HepG2 (cell line): Measurements from ENCODE around the gene HACD1. TPM values are rescaled to one million over a fixed set of nuclear protein-coding genes. Genes with fewer than 3 reads are reported as not detected.

Source experiments
- ATAC-seq: fragments of 200-7000 bp; cut with Tn5 transposase; 3 replicates; pipeline ENCODE4 v1.9.1; 2020; ENCODE audit warnings: mild to moderate bottlenecking, moderate library complexity
- BruUV-seq: library from RNA; stranded (reverse); fragments of 400-500 nt; replicated peaks from 2 replicates; lab custom pipeline; 2021; lab: Mats Ljungman, UMichigan
- CTCF ChIA-PET: fragments of 300-600 bp; formaldehyde crosslinking; extraction: SDS; loops from one replicate; lab custom pipeline; 2021; ENCODE audit warnings: low total read pairs, inconsistent platforms, low intra/inter-chr PET ratio; lab: Yijun Ruan, JAX
- POLR2A ChIA-PET: fragments of 350-600 bp; sonication (Branson Sonifier 250); formaldehyde crosslinking; loops from one replicate; lab custom pipeline; 2020; ENCODE audit warnings: antibody characterized with exemption, inconsistent platforms; lab: Yijun Ruan, JAX
- DNase-seq: peaks from one replicate; pipeline ENCODE4 v3.0.0-alpha.2; 2015; ENCODE audit warnings: low spot score
- FAIRE-seq: peaks from 3 replicates; lab custom pipeline; 2011; peaks lifted over from hg19 to GRCh38; lab: Jason Lieb, UNC
- H2AFZ ChIP-seq: one replicate; pipeline ENCODE4 v1.6.1; 2011; ENCODE audit warnings: low read length, inconsistent platforms
- H3K27ac ChIP-seq: fragments of 300-600 bp; 3 replicates; pipeline ENCODE4 v1.8.0; 2011; ENCODE audit warnings: mixed run types, mild to moderate bottlenecking, mixed read lengths, low read length, inconsistent platforms; ENCODE audit not compliant: insufficient read depth; ENCODE audit errors: extremely low read length
- H3K27me3 ChIP-seq, 2 experiments: fragments of 200-600 bp in 1 of 2; 2 replicates in 1 of 2; 3 replicates in 1 of 2; pipeline versions ENCODE4 v1.6.0 to v1.8.0; 2011; ENCODE audit warnings: low read length in 2 of 2, mild to moderate bottlenecking in 2 of 2, moderate library complexity in 2 of 2, inconsistent platforms in 1 of 2; ENCODE audit not compliant: insufficient read depth in 2 of 2, control insufficient read depth in 1 of 2
- H3K36me3 ChIP-seq, 2 experiments: fragments of 200-600 bp in 1 of 2; replicated peaks in 1 of 2; 2 replicates in 1 of 2; 3 replicates in 1 of 2; pipeline versions ENCODE4 v1.5.1 to v1.8.0; 2011; ENCODE audit warnings: low read length in 2 of 2, inconsistent platforms in 1 of 2; ENCODE audit not compliant: insufficient read depth in 2 of 2, control insufficient read depth in 1 of 2
- H3K4me1 ChIP-seq: 2 replicates; pipeline ENCODE4 v1.5.1; 2012; ENCODE audit warnings: low read length, inconsistent platforms; ENCODE audit not compliant: insufficient read depth
- H3K4me2 ChIP-seq: 2 replicates; pipeline ENCODE4 v1.6.0; 2011; ENCODE audit warnings: low read depth, low read length, inconsistent platforms
- H3K4me3 ChIP-seq, 3 experiments: fragments of 200-600 bp in 1 of 3; sonication (generic), shearing (Covaris generic) in 1 of 3; replicated peaks in 1 of 3; 2 replicates each; pipeline ENCODE4 v1.5.1; 2011 to 2016; ENCODE audit warnings: low read length in 3 of 3, inconsistent platforms in 2 of 3, low read depth in 2 of 3, mild to moderate bottlenecking in 2 of 3, control low read depth in 1 of 3, mixed read lengths in 1 of 3; ENCODE audit not compliant: insufficient read depth in 1 of 3
- H3K79me2 ChIP-seq: one replicate; pipeline ENCODE4 v1.6.1; 2011; ENCODE audit warnings: low read length, inconsistent platforms; ENCODE audit not compliant: insufficient read depth
- H3K9ac ChIP-seq: 2 replicates; pipeline ENCODE4 v1.6.0; 2011; ENCODE audit warnings: mild to moderate bottlenecking, low read depth, low read length, inconsistent platforms; ENCODE audit not compliant: insufficient read depth
- H3K9me3 ChIP-seq: 2 replicates; pipeline ENCODE4 v1.5.1; 2012; ENCODE audit warnings: mild to moderate bottlenecking, low read length
- H4K20me1 ChIP-seq: 2 replicates; pipeline ENCODE4 v1.6.0; 2011; ENCODE audit warnings: inconsistent platforms, mild to moderate bottlenecking, low read length, moderate library complexity; ENCODE audit not compliant: insufficient read depth
- ARID2 ChIP-seq: sonication (generic); formaldehyde crosslinking; IDR thresholded peaks from 2 replicates; pipeline ENCODE4 v1.8.1; 2022; ENCODE audit warnings: mild to moderate bottlenecking, missing genetic modification reagents, borderline replicate concordance
- ERF ChIP-seq: IDR thresholded peaks from 2 replicates; pipeline ENCODE4 v1.6.1; 2018; ENCODE audit warnings: missing biosample characterization, missing genetic modification reagents
- FUBP1 ChIP-seq: sonication (generic); formaldehyde crosslinking; IDR thresholded peaks from 2 replicates; pipeline ENCODE4 v1.5.1; 2020; ENCODE audit warnings: missing genetic modification reagents, mild to moderate bottlenecking, borderline replicate concordance
- GRHL1 ChIP-seq: sonication (generic); formaldehyde crosslinking; conservative IDR thresholded peaks from 2 replicates; pipeline ENCODE4 v1.8.0; 2022; ENCODE audit warnings: missing genetic modification reagents
- GTF2F1 ChIP-seq: fragments of 150-350 bp; IDR thresholded peaks from 2 replicates; pipeline ENCODE4 v1.6.1; 2014; ENCODE audit warnings: low read length
- JUN ChIP-seq: sonication (generic); formaldehyde crosslinking; IDR thresholded peaks from 2 replicates; pipeline ENCODE4 v1.4.0; 2020; ENCODE audit warnings: mild to moderate bottlenecking, missing genetic modification reagents
- PBX2 ChIP-seq: IDR thresholded peaks from 2 replicates; pipeline ENCODE4 v1.6.1; 2016; ENCODE audit warnings: control low read depth
- PCBP2 ChIP-seq: fragments of 200-400 bp; formaldehyde crosslinking; optimal IDR thresholded peaks from 2 replicates; pipeline ENCODE3; 2018; ENCODE audit warnings: low read length, low read depth; ENCODE audit not compliant: poor library complexity, severe bottlenecking
- POLR2AphosphoS2 ChIP-seq: IDR thresholded peaks from 2 replicates; pipeline ENCODE4 v1.6.1; 2011; ENCODE audit warnings: low read depth, low read length, improper control_type of control experiment
- POLR2G ChIP-seq: fragments of 200-400 bp; formaldehyde crosslinking; IDR thresholded peaks from 2 replicates; pipeline ENCODE4 v1.6.1; 2018; ENCODE audit warnings: mild to moderate bottlenecking, low read depth, low read length, moderate library complexity
- RARG ChIP-seq: sonication (generic); formaldehyde crosslinking; IDR thresholded peaks from 2 replicates; pipeline ENCODE4 v1.4.0; 2020; ENCODE audit warnings: low read depth, mild to moderate bottlenecking, missing genetic modification reagents
- TRIM22 ChIP-seq: fragments of 450-650 bp; IDR thresholded peaks from 2 replicates; pipeline ENCODE4 v1.6.1; 2017
- U2AF1 ChIP-seq: fragments of 200-400 bp; formaldehyde crosslinking; optimal IDR thresholded peaks from 2 replicates; pipeline ENCODE3; 2017; ENCODE audit warnings: mild to moderate bottlenecking, low read depth, low read length
- ZNF30 ChIP-seq: sonication (generic); formaldehyde crosslinking; IDR thresholded peaks from 2 replicates; pipeline ENCODE4 v1.5.0; 2020; ENCODE audit warnings: mild to moderate bottlenecking, missing genetic modification reagents
- ZNF512B ChIP-seq: sonication (generic); formaldehyde crosslinking; IDR thresholded peaks from 2 replicates; pipeline ENCODE4 v1.5.1; 2020; ENCODE audit warnings: missing genetic modification reagents, mild to moderate bottlenecking, borderline replicate concordance
- ZNF780A ChIP-seq: sonication (generic); formaldehyde crosslinking; IDR thresholded peaks from 2 replicates; pipeline ENCODE4 v1.8.0; 2022; ENCODE audit warnings: mild to moderate bottlenecking, missing genetic modification reagents, moderate library complexity
- ZNF782 ChIP-seq: sonication (generic); formaldehyde crosslinking; IDR thresholded peaks from 2 replicates; pipeline ENCODE4 v1.4.0; 2020; ENCODE audit warnings: missing genetic modification reagents, mild to moderate bottlenecking, borderline replicate concordance
- WGBS: methylation state at CpG from one replicate; pipeline ENCODE4 v1.1.6; 2017; ENCODE audit warnings: low lambda C conversion rate; 5-methylcytosine and 5-hydroxymethylcytosine counted together
- in situ Hi-C: cut with HindIII; loops from 2 replicates; pipeline ENCODE4 v1.10.0; 2017; ENCODE audit warnings: low pct_unique_long_range_greater_than_20kb; ENCODE audit not compliant: extremely low pct_ligation_motif_present
- intact Hi-C: fragments of 100-400 bp; cut with micrococcal nuclease; formaldehyde crosslinking; loops from one replicate; pipeline ENCODE4 v1.10.0; 2022; ENCODE audit not compliant: unreplicated experiment
- polyA plus RNA-seq, 8 experiments: library from polyadenylated mRNA; depleted of rRNA in 3 of 8; stranded (reverse) in 7 of 8; unstranded in 1 of 8; fragments of >200 nt; fragmentation: Illumina TruSeq in 4 of 8; extraction: Trizol in 4 of 8; gene quantifications; 2 replicates each; pipeline versions ENCODE4 v1.2.1 to v1.2.3, GENCODE V29; 2011 to 2016; ENCODE audit warnings: low read depth in 4 of 8, missing spikeins in 1 of 8, mixed read lengths in 1 of 8; ENCODE audit not compliant: insufficient read depth in 1 of 8
- total RNA-seq, 5 experiments: library from RNA; depleted of rRNA; stranded (reverse); fragments of >200 nt; fragmentation: Illumina TruSeq; extraction: Trizol; gene quantifications; 2 replicates each; pipeline ENCODE4 v1.2.3, GENCODE V29; 2016; ENCODE audit warnings: low read depth in 1 of 5

Gene HACD1
- total and polyA plus RNA-seq, 2 of the 13 experiments (the other 11 are each of a cell fraction or from before 2014, with no cell fraction given) = 43.4 to 47.6 TPM

- no peaks in the 10 kb centered on the region for H3K4me1 ChIP-seq
- no peak overlapping the region for H3K4me3 ChIP-seq
- H3K27me3 ChIP-seq = no peaks in the 10 kb centered on the region
- no peak for ATAC-seq
- no peak overlapping the region for H3K27ac ChIP-seq
- H3K79me2 ChIP-seq = no peaks in the 10 kb centered on the region
- no peak overlapping the region for H3K9ac ChIP-seq
- no peaks in the 10 kb centered on the region; the same call in 1 of the 2 replicates for H3K9me3 ChIP-seq
- BruUV-seq = no TSS peak
- H3K36me3 ChIP-seq = no peaks in the 10 kb centered on the region
- no peaks in the 10 kb centered on the region for H4K20me1 ChIP-seq
- WGBS = 4% methylated on average over 8 of the region's 8 CpGs
- H3K4me2 ChIP-seq = no peak overlapping the region
- DNase-seq = no peak
- FAIRE-seq = no peak
- in situ Hi-C loops (no loop called here), intact Hi-C loops (no loop called here)
- H2AFZ ChIP-seq = no peak overlapping the region
- POLR2A ChIA-PET = no interaction called here
- CTCF ChIA-PET = no interaction called here
- TF ChIP-seq RARG (no peak), U2AF1 (no peak), POLR2G (no peak), ZNF30 (CRISPR knock-in tag) (no peak), ZNF780A (CRISPR knock-in tag) (no peak), PBX2 (CRISPR knock-in tag) (no peak), GRHL1 (no peak), ZNF512B (CRISPR knock-in tag) (no peak), GTF2F1 (no peak), PCBP2 (no peak), POLR2AphosphoS2 (no peak), JUN (CRISPR knock-in tag) (no peak), FUBP1 (CRISPR knock-in tag) (no peak), ZNF782 (CRISPR knock-in tag) (no peak), ERF (CRISPR knock-in tag) (no peak), TRIM22 (no peak), ARID2 (CRISPR knock-in tag) (no peak)
Measured at GRCh38 chr10:17585016-17585415, 32.2 kb downstream of the HACD1 start.
